Neural progenitor cell (in vitro differentiated cells): Measurements from ENCODE around the gene AMACR.

Experiments used
- CTCF ChIP-seq: fragments of 200-600 bp; sonication (generic); IDR thresholded peaks from 2 replicates; pipeline ENCODE4 v1.5.1; 2017; ENCODE audit warnings: antibody characterized with exemption, mild to moderate bottlenecking
- EZH2 ChIP-seq: fragments of 200-600 bp; sonication (generic); IDR thresholded peaks from 2 replicates; pipeline ENCODE4 v1.6.1; 2017; ENCODE audit warnings: antibody characterized with exemption, mild to moderate bottlenecking, moderate library complexity
- EZH2phosphoT487 ChIP-seq: fragments of 200-600 bp; sonication (generic); IDR thresholded peaks from 2 replicates; pipeline ENCODE4 v1.6.1; 2017; ENCODE audit warnings: antibody characterized with exemption

DNA sequence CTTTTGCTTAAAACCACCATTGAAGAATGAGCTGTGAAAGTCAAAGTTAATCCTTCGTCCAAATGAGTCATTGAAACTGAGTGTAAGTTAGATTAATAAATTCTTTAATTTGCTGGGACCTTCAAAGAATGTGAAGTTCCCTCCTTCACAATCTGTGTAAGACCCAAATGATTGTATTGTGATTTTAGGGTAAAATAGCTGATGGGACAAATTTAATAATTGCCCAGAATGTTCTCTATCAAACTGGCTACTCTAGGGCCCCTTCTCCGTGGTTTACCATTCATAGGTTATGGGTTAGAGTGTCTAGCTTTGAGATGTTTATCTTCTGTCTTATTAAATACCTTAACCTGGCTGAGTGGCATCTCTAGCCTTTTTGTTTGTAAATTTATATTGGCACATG is 23.3 kb upstream of the AMACR start:
- no peak for TF ChIP-seq CTCF
- TF ChIP-seq EZH2, result no peak
- TF ChIP-seq EZH2phosphoT487, result no peak
